Amniotic epithelial cell (primary cell): ENCODE measurements around the gene DLX4.

Source experiments
- DNase-seq: peaks from one replicate; pipeline ENCODE4 v3.0.0-alpha.2; 2010; ENCODE audit warnings: low read depth

Gene DLX4

DNA sequence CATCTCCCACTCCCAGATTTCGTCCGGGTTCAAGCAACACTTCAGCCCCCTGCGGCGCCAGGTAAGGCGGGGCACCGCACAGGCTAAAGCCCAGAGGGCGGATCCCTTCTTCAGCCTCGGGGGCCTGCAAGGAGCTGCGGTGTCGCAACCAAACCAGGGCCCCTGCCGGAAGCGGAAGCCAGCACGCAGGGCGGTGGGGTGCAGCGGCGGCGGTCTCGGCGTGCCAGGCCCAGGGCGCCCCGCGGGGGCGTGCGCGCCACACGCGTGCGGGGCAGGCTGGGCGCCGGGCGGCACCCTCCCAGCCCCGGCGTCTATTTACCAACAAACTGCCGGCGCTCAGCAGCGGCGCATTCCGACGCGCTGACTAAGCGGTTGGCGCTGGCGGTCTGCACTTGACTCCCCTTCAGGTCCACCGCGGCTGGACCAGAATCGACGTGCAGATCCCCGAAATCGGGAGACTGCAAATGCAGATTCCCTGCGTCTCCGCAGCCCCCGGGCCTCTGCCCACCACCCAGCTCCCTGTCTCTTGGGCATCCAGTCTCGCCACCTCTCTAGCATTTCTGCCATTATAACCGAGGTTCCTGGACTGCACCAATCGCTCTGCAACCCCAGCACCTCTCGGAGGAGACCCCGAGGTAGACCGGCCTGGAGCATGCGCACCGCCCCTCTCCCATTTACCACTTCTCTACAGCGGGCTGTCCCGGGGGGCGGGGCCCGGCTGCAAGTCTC lies 421 bp upstream of the DLX4 start:
- peak; percentile 75 for DNase-seq

DNA sequence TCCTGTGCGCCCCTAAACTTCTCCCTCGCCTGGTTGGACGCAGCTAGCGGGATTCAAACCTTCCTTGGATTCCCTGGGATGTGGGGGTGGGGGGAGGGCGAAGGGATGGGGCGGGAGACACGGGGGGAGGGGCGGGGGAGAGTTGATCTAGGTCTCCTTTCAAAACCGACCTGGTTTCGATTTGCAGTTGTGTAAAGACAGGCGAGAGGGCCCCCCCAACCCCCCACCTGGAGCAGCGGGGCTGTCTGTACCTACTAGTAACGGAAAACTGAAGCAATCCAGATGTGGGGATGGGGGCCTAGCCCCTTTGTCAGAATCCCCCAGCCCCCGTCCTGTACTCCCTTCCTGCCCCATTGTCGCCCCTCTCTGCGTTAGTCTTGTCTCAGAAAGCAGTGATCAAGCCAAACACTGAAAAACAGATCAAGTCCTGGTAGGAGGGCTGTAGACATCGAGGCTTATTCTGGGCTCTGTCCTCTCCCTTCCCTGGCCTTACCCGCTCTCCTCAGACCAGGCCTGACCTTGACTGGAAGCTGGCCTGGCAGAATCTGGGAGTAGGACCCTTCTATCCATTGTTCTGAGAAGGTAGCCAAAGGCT lies 902 bp downstream of the DLX4 start:
- no peak for DNase-seq

GRCh38 chr17:49970498-49970897 lies 1.5 kb downstream of the DLX4 start:
- no peak for DNase-seq

GRCh38 chr17:49971199-49971847 lies 2.3 kb downstream of the DLX4 start:
- DNase-seq = no peak

- no peak for DNase-seq
Observed at GRCh38 chr17:49971848-49972485, 3.0 kb downstream of the DLX4 start.

- DNase-seq = no peak
Observed at GRCh38 chr17:49972486-49973270, 3.7 kb downstream of the DLX4 start.

- no peak for DNase-seq
Observed at GRCh38 chr17:49973271-49973615, 4.3 kb downstream of the DLX4 start.

DNA sequence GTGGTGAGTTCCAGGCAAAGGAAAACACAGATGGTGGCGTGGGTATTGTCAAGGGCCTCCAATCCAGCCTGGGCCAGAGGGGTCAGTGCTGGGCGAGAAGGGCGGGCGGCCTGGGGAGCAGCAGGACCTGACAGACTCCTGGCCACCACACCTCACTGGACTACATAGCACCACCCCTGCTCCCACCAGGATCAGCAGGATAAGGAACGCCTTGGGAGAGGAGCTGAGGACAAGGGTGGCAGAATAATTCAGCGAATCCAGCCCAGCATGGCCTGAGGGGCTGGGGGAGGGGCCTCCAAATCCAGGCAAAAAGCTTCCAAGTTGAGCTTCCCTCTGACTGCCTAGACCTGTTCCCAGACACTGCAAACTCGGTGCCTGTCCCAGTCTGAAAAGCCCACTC lies 6.5 kb downstream of the DLX4 start:
- no peak for DNase-seq

DNA sequence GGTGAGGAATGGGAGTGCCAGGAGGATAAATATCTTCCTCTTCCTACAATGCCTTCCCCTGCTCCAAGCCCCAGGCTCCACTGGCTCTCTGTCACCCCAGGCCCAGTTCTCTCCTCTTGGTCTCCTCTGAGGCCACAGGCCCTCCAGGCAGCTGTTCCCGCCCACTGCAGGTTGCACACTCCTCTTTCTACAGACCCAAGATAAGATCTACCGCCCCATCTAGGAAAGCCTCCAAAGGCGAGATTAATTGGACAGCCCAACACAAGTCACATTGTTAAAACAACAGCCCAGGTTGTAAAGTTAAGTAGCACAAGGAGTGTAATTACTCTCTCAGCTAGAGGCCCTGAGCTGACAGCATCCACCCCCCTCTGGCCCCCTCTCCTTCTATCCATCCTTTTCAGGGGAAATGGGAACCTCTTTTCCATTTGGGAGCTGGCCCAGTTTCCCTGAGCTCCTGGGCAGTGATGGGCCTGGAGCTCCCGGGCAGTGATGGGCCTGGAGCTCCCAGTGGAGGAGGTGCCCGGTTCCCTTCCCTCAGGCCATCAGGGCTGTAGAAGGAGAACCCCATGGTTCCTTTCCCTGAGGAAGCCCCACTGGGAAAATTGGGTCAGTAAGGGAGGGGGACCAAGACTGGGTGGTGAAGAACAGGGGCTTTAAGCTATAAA lies 7.3 kb downstream of the DLX4 start:
- no peak for DNase-seq

DNA sequence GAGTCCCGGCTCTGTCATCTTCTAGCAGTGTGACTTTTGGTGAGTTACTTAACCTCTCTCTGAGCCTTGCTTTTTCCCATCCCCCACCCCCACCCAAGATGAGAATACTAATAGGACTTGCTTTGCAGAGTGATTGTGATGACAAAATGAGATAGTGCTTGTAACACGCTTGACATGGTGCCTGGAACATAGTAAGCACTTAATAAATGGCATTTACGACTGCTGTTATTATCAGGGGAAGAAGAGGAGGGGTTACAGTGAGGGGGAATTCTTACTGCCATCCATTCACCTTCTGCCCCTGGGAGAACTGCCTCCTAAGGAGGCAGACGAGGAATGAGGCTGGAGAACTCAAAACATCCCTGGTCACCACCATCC lies 7.8 kb downstream of the DLX4 start:
- no peak for DNase-seq

- no peak for DNase-seq
Observed at GRCh38 chr17:49977463-49978389, 8.7 kb downstream of the DLX4 start.

DNA sequence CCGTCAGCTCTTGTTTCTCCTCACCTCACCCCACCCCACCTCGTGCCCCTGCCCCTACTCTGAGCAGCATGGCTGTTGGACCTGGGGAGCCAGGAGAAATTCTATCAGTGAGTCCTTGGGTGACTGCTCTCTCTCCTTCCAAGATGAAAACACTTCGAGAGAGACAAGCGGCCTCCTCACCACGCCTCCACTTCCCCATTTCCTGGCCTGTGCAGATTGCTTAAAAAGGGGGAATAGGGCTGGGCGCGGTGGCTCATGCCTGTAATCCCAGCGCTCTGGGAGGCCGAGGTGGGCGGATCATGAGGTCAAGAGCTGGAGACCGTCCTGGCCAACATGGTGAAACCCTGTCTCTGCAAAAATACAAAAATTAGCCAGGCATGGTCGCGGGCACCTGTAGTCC lies 9.5 kb downstream of the DLX4 start:
- DNase-seq = no peak

DNA sequence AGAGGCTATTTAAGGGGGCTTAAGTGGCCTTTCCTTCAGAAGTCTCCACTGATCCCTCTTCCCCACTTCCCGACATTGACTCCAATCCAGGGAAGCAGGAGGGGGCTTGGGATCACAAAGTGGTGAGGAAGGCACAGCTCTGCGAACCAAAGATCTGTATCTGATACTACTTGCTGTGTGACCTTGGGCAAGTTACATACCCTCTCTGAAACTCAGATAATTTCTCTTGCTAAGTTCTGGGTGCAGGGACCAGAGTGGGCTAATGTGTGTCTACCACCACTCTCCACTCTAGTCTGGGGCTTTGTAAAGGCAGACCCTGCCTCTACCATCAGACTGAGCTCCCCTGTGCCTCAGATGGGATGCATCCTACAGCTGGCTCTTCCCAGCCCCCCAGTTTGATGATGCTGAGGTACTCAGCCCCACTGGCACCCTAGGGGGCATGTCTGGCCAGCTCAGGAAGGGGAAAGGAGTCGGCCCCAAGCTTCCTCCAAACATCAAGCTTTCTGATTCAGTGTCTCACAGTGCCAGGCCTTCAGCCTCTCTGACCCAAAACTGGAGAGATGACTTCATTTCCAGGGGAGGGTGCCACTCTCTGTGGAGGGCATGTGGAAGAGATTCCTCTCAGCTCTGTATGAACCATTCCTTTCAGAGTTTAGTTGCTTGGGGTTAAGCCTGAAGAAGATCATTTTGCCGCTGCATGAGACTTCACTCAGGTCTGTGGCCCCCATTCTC lies 10.9 kb downstream of the DLX4 start:
- DNase-seq = no peak

DNA sequence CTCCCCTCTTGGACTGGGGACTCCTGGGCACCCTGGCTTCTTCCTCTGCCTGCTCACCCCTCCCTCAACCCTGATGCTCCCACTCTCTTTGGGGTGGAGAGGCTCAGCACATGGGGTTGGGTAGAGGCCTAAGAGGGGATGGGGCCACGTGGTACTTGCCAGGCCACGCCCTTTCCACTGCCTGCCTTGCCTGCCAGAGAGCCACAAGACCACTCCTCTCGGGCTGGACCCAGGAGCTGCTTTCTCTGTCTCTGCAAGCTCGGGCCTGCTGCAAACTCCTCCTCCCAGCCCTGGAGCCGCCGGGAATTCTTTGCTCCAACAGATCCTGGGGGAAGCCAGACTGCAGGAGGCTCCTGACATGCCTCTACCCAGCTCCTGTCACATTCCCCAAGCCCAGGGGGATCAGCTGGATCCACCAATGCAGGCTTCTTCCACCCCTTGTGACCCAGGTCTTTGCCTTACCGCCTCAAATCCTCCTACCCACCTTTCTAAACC lies 11.8 kb downstream of the DLX4 start:
- DNase-seq = no peak

DNA sequence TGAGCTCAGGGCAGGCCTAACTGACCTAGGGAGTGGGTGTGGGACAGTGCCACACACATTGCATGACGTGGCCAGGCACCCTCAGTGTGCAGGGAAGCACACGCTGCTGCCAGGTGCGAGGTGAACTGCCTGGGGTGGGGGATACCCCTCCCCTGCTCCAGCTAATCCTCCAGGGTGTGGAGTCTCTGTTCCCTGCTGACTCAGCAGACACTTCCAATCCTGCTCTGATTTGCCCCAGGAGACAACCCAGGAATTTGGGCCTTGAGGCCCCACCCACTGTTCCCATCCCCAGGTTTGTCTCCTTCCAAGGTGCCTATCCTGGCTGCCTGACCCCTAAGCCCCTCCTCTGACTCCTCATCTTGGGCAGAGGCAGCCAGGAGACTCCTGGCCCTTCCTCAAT lies 15.3 kb downstream of the DLX4 start:
- DNase-seq = no peak

- DNase-seq = no peak
Observed at GRCh38 chr17:49984776-49985175, 15.8 kb downstream of the DLX4 start.

GRCh38 chr17:49985310-49985990 lies 16.5 kb downstream of the DLX4 start:
- no peak for DNase-seq

GRCh38 chr17:49986396-49987289 lies 17.7 kb downstream of the DLX4 start:
- no peak for DNase-seq
